RWPE2 (cell line): ENCODE results near the gene AFAP1L2.

Experiments used
- ATAC-seq: fragments of 200-7000 bp; cut with Tn5 transposase; 3 replicates; pipeline ENCODE4 v1.9.1; 2021; ENCODE audit warnings: low read depth
- DNase-seq: peaks from one replicate; pipeline ENCODE4 v3.0.0-alpha.2; 2020; ENCODE audit warnings: low spot score
- H3K27ac ChIP-seq: fragments of 450-650 bp; 2 replicates; pipeline ENCODE4 v1.5.1; 2017; ENCODE audit warnings: mild to moderate bottlenecking; ENCODE audit not compliant: poor library complexity, severe bottlenecking
- H3K27me3 ChIP-seq: fragments of 250-450 bp; sonication (Bioruptor Pico); 2 replicates; pipeline ENCODE4 v1.5.1; 2021; ENCODE audit warnings: mild to moderate bottlenecking, moderate library complexity; ENCODE audit not compliant: insufficient read depth, poor library complexity, severe bottlenecking
- H3K36me3 ChIP-seq: fragments of 250-450 bp; sonication (Bioruptor Pico); 2 replicates; pipeline ENCODE4 v1.5.1; 2020; ENCODE audit warnings: low read depth, mild to moderate bottlenecking, moderate library complexity
- H3K4me1 ChIP-seq: fragments of 250-450 bp; sonication (Bioruptor Pico); 2 replicates; pipeline ENCODE4 v1.5.1; 2021; ENCODE audit warnings: mild to moderate bottlenecking, moderate library complexity; ENCODE audit not compliant: insufficient read depth, poor library complexity, severe bottlenecking
- H3K4me3 ChIP-seq: fragments of 250-450 bp; sonication (Bioruptor Pico); 2 replicates; pipeline ENCODE4 v1.5.1; 2021; ENCODE audit warnings: mild to moderate bottlenecking, moderate library complexity; ENCODE audit not compliant: severe bottlenecking
- H3K9me3 ChIP-seq: fragments of 250-450 bp; sonication (Bioruptor Pico); 2 replicates; pipeline ENCODE4 v1.5.1; 2021; ENCODE audit warnings: mild to moderate bottlenecking, moderate library complexity; ENCODE audit not compliant: severe bottlenecking
- CTCF ChIP-seq: fragments of 450-650 bp; IDR thresholded peaks from one replicate; pipeline ENCODE4 v1.5.1; 2017; ENCODE audit warnings: mild to moderate bottlenecking, moderate library complexity; ENCODE audit not compliant: poor library complexity, severe bottlenecking

AFAP1L2 gene

GRCh38 chr10:114359041-114359952 is 45.0 kb downstream of the AFAP1L2 start:
- H3K4me1 ChIP-seq = peaks cover 17% of the 10 kb centered on the region
- no peak overlapping the region for H3K4me3 ChIP-seq
- no peaks in the 10 kb centered on the region for H3K27me3 ChIP-seq
- H3K27ac ChIP-seq = no peak overlapping the region
- H3K36me3 ChIP-seq = no peaks in the 10 kb centered on the region; the same call in none of the 2 replicates
- no peak for TF ChIP-seq CTCF
- DNase-seq (no peak), ATAC-seq (no peak)
- H3K9me3 ChIP-seq = no peaks in the 10 kb centered on the region

GRCh38 chr10:114357515-114357996 is 46.7 kb downstream of the AFAP1L2 start:
- Histone ChIP-seq H3K36me3 (no peaks in the 10 kb centered on the region; the same call in none of the 2 replicates), H3K4me3 (no peak overlapping the region), H3K27ac (no peak overlapping the region), H3K9me3 (no peaks in the 10 kb centered on the region), H3K27me3 (no peaks in the 10 kb centered on the region), H3K4me1 (peaks cover 17% of the 10 kb centered on the region)
- DNase-seq (no peak), ATAC-seq (no peak)
- no peak for TF ChIP-seq CTCF

GRCh38 chr10:114356751-114357514 is 47.4 kb downstream of the AFAP1L2 start:
- no peak for TF ChIP-seq CTCF
- Histone ChIP-seq H3K27me3 (no peaks in the 10 kb centered on the region), H3K9me3 (no peaks in the 10 kb centered on the region), H3K4me1 (peaks cover 17% of the 10 kb centered on the region), H3K36me3 (no peaks in the 10 kb centered on the region; the same call in none of the 2 replicates), H3K4me3 (no peak overlapping the region), H3K27ac (no peak overlapping the region)
- DNase-seq (no peak), ATAC-seq (peak; percentile 84)

- H3K4me1 ChIP-seq = peaks cover 17% of the 10 kb centered on the region
- H3K36me3 ChIP-seq = no peaks in the 10 kb centered on the region; the same call in none of the 2 replicates
- ATAC-seq (no peak), DNase-seq (no peak)
- TF ChIP-seq CTCF = no peak
- H3K27ac ChIP-seq = no peak overlapping the region
- H3K27me3 ChIP-seq = no peaks in the 10 kb centered on the region
- H3K4me3 ChIP-seq = no peak overlapping the region
- no peaks in the 10 kb centered on the region for H3K9me3 ChIP-seq
These were observed 48.2 kb downstream of the AFAP1L2 start for GRCh38 chr10:114356126-114356525.
